HUDEP-2 (cell line): Measurements from ENCODE around the gene FAM117B.
"Not testable (repeated sequence)": the region's sequence is repeated elsewhere in the genome, so short reads cannot be mapped to it uniquely, and the experiment has no call there.

Experiments
- DNase-seq, 76 experiments: peaks; one replicate each; lab custom pipeline; 2025; ENCODE audit not compliant: unreplicated experiment in 76 of 76; lab: John Stamatoyannopoulos, UW

FAM117B gene

GRCh38 chr2:202756598-202756997, 121.8 kb downstream of the FAM117B start:
- no peak for DNase-seq

DNA sequence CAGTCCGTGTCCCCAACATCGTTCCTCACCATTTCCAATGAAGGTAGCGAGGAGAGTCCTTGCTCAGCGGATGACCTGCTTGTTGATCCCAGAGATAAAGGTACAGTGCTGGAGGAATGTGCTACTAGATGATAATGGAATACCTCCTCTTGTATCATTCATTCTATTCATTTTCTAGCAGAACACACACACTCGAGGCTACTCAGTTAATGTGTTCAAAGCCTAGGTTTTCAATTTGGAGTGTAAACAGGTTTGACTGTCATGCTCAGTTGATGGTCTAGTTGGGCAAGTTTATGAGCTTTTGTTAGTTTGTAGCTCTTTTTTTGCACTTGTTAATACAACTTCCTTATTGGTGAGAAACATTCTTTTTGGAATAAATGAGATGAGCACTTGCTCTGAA, 122.6 kb downstream of the FAM117B start:
- no peak for DNase-seq

GRCh38 chr2:202758128-202758527, 123.4 kb downstream of the FAM117B start:
- no peak for DNase-seq

- DNase-seq, result no peak
Observed at GRCh38 chr2:202758604-202759003, 123.8 kb downstream of the FAM117B start.

- no peak for DNase-seq
Observed at GRCh38 chr2:202760848-202761247, 126.1 kb downstream of the FAM117B start.

GRCh38 chr2:202762556-202762955, 127.8 kb downstream of the FAM117B start:
- DNase-seq, result no peak

DNA sequence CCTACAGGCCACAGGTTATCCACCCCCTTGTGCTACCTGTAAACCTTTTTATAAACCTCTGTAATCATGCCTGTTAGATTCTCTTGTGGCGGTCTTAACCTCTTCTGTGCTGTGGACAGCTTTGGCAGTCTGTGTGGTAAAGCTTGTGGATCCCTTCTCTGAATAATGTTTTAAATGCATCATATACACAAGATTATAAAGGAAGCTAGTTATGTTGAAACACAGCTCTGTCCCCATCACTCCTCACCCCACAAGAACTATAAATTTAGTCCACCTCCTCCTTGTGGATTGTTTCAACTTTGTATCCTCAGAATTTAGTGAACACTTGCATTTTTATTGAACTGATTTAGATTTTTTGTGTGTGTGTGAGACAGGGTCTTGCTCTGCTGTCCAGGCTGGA, 129.1 kb downstream of the FAM117B start:
- DNase-seq, result no peak

GRCh38 chr2:202764991-202765390, 130.2 kb downstream of the FAM117B start:
- DNase-seq, result no peak

DNA sequence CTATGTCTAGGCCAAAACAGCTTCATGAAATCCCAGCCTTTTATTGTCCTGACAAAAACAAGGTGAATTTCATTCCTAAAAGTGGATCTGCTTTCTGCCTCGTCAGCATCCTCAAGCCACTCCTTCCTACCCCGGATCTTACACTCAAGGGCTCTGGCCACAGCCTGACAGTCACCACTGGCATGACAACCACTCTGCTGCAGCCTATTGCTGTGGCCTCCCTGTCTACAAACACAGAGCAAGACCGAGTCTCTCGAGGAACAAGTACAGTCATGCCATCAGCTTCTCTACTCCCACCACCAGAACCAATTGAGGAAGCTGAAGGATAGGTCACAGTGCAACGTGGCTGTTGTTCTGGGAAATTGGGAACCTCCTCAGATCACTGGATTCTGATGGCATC, 130.7 kb downstream of the FAM117B start:
- no peak for DNase-seq

GRCh38 chr2:202768273-202768672, 133.5 kb downstream of the FAM117B start:
- no peak for DNase-seq

DNA sequence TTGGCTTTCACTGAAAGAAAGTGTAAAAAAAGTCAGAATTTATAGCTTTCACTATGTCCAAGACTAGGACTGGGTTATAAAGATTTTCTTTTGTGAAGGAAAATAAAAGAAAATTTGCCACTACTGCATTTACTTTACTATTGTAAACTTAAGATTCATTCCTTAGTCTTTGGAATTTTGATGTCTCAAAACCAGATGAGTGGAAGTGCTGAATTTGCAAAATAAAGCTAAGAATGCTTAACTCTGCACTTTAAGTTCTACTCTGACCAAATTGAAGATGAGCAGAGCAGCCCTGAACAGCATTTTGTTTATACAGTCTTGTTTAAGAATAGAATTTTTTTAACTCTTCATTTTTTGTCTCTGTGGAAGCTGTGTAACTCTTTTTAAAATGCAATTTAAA, 134.4 kb downstream of the FAM117B start:
- DNase-seq, result no peak

DNA sequence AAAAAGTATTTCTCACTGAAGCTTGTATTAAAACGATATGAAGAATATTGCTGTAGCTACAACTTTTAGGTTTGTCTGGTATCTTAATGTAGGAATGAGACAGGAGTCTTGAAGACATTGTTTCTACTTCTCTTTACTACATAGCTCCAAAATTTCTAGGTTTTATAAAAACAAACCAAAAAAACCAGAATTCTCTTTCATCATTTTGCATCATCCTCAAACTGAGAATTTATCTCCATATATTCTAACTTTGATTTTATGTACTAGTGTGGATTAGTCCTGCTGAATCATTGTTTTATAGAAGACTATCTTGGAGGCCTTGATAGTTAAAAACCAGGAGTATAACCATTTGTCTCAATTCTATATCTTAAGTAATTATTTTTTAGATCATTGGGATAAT, 136.6 kb downstream of the FAM117B start:
- DNase-seq, result no peak

DNA sequence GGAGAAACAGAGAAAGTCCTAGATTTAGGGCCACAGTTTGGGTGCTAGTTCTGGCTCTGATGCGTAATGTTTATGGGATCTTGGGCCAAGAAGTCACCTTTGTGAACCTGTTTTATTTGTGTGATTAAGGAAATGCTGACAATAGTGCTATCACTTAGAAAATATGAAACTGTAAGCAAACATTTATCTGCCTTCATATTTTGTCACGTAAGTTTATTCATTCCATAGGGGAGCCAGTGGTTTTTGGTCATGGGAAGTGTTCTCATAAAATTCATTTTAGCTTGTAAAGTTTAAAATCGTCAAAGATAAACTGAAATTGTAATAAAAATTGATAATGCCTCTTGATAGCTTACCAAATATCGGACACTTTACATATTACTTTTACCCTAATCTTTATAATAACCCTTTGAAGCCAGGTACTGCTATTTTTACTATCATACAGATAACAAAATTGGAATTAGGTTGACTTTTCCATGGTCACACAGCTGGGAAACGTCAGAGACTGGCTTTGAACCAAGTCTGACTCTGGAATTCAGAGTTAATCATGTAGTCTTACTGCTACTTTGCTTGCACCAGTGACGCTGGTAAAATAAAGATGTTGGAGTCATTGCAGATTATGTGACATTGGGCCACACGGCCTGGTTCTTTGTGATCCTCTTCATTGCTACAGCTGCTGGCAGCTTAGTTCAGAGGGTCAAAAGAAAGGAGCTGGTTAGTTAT, 137.1 kb downstream of the FAM117B start:
- no peak for DNase-seq

DNA sequence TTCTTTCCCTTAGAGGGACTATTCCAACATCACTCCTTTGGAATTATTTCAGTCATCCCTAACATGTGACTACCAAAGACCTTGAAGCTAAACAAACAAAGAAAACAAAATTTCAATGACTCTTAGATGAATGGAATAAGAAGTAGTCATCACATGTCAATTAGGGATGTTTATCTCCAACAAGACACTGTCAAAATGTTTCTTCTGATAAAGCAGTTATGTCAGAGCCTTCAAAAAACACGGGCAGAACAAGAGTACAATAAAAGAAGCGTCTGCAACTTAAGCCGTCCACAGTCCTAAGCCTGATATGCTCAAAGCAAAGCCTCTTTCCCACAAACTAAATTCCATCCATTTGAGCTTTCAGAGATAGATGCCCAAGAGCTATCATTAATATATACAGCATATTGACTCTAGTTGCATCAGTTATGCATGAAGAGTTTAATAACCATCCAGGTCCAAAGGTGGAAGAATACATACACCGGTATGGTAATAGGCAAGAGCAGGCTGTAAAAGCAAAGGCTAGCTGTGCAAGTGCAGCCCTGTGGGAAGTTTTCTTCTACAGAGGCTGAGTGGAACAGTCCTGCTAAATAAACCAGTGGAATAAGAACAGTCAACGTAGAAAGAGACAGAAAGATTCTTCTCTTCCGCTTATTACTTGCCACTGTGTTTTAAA, 138.7 kb downstream of the FAM117B start:
- no peak for DNase-seq

DNA sequence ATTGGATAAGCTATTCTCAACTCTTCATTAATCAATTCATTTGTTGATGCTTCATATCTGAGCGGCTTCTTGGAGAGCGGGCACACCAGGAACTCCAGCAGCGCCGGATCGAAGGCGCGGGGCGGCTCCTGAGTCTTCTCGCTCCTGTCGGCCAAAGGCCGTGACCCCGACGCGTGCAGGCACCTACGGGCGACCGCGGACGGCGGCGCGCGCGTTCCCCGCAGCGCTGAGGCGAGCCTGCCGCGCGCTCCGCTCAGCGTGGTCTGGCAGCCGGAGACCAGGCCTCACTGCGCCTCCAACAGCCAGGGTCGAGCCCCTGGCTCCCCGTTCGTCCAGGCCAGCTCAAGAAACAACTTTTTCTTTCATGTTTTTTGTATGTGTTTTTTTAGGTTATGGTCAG, 139.3 kb downstream of the FAM117B start:
- DNase-seq, result no peak

- DNase-seq, result no peak
Observed at GRCh38 chr2:202778217-202778616, 143.4 kb downstream of the FAM117B start.

- peak in 6 of 76 experiments; percentile 0 to 10 (median 8) for DNase-seq
Observed at GRCh38 chr2:202780514-202781021, 145.8 kb downstream of the FAM117B start.

DNA sequence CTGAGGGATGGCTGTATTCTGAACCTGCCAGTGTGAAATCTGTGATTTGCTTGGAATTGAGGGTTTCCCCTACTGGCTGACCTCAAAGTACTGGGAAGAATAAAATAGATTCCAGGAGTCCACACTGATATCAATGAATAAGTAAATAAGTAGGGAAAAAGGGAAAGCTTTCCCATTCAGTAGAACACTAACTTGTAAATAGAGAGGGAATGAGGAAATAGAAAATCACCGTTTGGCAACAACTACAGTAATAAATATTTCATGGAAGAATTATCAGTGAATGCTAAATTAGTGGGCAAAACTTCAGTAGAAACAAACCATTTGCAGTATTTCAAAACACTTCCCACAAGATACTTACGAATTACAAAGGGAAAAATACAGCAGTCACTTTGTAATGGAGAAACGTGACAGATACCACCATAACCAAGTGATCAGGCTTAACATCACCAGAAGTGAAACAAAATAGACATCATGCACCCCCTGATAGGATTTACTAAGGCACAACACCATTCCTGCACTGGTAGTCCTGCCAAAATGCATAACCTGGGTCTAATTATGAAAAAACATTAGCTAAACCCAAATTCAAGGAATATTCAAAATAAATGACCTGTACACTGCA, 148.3 kb downstream of the FAM117B start:
- DNase-seq, result no peak

DNA sequence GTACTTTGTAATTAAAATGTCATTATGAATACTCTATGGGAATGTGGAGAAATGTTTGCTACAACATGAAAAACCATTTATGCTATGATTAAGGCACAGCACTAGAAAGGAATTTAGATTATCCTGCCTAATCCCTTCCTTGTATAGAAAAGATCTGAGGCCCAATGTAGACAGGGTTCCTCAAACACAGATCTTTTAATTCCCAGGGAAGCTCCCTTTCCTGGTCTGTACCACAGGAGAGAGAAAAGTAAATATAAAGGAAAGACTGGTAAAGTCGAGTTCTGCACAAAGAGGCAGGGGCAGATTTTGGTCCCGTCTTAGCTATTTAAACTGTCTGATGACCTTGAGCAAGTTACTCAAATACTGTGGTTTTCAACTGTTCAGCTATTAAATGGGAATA, 152.1 kb downstream of the FAM117B start:
- no peak for DNase-seq

DNA sequence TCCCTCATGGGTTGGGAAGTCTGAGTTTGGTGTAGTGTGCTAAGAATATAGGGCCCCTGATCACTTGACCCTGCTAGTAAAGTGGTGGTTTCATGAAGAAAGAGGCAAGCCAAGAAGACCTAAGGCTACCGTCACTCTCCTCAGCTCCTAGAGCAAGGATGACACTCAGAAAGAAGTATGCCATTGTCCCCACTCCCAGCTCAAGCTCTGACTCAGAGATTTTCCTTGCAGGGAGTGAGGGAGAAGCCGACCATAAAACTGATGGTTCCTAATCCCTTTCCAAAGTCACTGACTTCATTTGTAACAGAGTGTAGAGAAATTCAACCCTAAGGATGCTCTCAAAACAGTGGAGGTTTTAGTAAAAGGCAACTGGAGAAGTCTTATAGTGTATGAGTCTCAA, 155.9 kb downstream of the FAM117B start:
- DNase-seq, result no peak

GRCh38 chr2:202797944-202798343, 163.2 kb downstream of the FAM117B start:
- DNase-seq, result no peak

DNA sequence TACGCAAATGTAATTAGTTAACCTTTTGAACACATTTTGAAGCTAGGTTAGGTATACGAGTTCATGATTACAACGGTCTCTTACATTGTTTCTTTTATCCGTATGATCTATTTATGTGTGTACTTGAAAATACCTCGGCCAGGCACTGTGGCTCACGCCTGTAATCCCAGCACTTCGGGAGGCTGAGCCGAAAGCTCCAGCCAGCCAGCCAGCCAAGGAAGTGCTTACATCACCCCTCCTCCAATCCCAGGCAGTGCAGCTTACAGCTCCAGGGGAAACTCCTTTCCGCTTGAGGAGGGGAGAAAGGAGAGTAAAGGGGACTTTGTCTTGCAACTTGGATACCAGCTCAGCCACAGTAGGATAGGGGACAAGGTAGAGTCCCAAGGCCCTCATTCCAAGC, 171.1 kb downstream of the FAM117B start:
- DNase-seq, result not testable (repeated sequence)
